Left ventricle myocardium inferior (tissue), 1 donor: ENCODE results near the gene ZNF644. TPM values are rescaled to one million over a fixed set of nuclear protein-coding genes. Genes with fewer than 3 reads are reported as not detected.

Experiments
- DNase-seq: peaks from one replicate; pipeline ENCODE4 v3.0.0-alpha.2; 2020
- H3K27ac ChIP-seq: fragments of 200-600 bp; replicated peaks from 2 replicates; pipeline ENCODE4 v1.8.0; 2021
- H3K27me3 ChIP-seq: fragments of 200-600 bp; 2 replicates; pipeline ENCODE4 v1.8.0; 2021; ENCODE audit warnings: low read depth
- H3K36me3 ChIP-seq: fragments of 200-600 bp; 2 replicates; pipeline ENCODE4 v1.8.0; 2021
- H3K4me1 ChIP-seq: fragments of 200-600 bp; 2 replicates; pipeline ENCODE4 v1.8.0; 2021
- H3K4me3 ChIP-seq: fragments of 200-600 bp; 2 replicates; pipeline ENCODE4 v1.8.0; 2021; ENCODE audit warnings: mild to moderate bottlenecking, moderate library complexity
- H3K9me3 ChIP-seq: fragments of 200-600 bp; replicated peaks from 2 replicates; pipeline ENCODE4 v1.8.0; 2021
- intact Hi-C: fragments of 100-400 bp; cut with micrococcal nuclease; formaldehyde crosslinking; loops from one replicate; pipeline ENCODE4 v1.11.0; 2022
- total RNA-seq: library from RNA; stranded (reverse); fragmentation: NEBNext Ultra II Directional; extraction: Animal tissue kit (Norgen Biotek cat#: 25700); gene quantifications from one replicate; pipeline ENCODE4 v1.2.1, GENCODE V29; 2021
- TF ChIP-seq, protein P1 (sequence below): fragments of 200-600 bp; IDR thresholded peaks from 2 replicates; pipeline ENCODE4 v1.8.0; 2021; ENCODE audit warnings: antibody characterized with exemption, mild to moderate bottlenecking, borderline replicate concordance
- donor health status: DM: no; HTN: yes; CAD: no; lungs with severe emphysema.

ZNF644 gene
- total RNA-seq, 1 donor from 2014 or later = 23.3 TPM

DNA sequence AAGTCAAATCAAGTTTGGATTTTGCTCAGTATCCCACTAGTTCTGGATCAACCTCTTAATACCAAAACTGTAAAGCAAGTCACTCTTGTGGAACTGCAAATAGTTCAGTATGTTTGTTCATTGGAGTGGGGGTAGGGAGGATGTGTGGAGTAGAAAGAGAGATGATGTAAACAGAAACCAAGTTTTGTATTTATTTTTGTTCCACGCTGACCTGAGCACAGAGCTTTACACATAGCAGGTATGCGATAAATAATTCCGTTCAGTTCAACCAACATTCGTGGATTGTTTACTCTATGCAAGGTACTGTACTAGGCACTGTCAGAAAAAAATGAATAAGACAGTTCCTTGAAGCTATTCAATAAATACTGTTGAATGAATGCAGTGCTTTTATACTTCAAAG, 4.5 kb upstream of the ZNF644 start:
- H3K4me1 ChIP-seq = peaks cover 15% of the 10 kb centered on the region
- H3K27ac ChIP-seq = no peak overlapping the region
- H3K27me3 ChIP-seq = peaks cover 16% of the 10 kb centered on the region
- DNase-seq = no peak
- TF ChIP-seq, protein P1, sequence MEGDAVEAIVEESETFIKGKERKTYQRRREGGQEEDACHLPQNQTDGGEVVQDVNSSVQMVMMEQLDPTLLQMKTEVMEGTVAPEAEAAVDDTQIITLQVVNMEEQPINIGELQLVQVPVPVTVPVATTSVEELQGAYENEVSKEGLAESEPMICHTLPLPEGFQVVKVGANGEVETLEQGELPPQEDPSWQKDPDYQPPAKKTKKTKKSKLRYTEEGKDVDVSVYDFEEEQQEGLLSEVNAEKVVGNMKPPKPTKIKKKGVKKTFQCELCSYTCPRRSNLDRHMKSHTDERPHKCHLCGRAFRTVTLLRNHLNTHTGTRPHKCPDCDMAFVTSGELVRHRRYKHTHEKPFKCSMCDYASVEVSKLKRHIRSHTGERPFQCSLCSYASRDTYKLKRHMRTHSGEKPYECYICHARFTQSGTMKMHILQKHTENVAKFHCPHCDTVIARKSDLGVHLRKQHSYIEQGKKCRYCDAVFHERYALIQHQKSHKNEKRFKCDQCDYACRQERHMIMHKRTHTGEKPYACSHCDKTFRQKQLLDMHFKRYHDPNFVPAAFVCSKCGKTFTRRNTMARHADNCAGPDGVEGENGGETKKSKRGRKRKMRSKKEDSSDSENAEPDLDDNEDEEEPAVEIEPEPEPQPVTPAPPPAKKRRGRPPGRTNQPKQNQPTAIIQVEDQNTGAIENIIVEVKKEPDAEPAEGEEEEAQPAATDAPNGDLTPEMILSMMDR = no peak
- intact Hi-C loops = no loop called here
- no peak overlapping the region for H3K4me3 ChIP-seq
- no peaks in the 10 kb centered on the region for H3K36me3 ChIP-seq
- no peaks in the 10 kb centered on the region for H3K9me3 ChIP-seq

DNA sequence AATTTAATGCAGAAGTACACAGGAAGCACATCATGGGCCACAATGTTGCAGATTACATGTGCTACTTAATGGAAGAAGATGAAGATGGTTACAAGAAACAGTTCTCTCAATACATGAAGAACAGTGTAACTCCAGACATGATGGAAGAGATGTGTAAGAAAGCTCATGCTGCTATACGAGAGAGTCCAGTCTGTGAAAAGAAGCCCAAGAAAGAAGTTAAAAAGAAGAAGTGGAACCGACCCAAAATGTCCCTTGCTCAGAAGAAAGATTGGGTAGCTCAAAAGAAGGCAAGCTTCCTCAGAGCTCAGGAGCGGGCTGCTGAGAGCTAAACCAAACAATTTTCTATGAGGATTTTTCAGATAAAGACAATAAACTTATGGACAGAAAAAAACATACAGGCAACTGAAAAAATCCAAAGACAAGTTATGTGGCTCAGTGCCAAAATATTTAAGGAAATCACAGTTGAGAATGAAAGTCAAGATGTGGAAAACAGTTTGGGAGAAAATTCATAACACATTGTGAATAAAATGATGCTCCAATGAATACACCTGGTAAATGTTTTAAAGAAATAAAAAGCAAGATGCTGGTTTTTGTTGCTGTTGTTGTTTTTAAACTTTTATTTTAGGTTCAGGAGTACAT, 2.8 kb upstream of the ZNF644 start:
- TF ChIP-seq, protein P1 = no peak
- Histone ChIP-seq H3K27ac (no peak overlapping the region), H3K9me3 (no peaks in the 10 kb centered on the region), H3K27me3 (peaks cover 2% of the 10 kb centered on the region), H3K36me3 (no peaks in the 10 kb centered on the region), H3K4me3 (no peak overlapping the region), H3K4me1 (peaks cover 32% of the 10 kb centered on the region)
- no peak for DNase-seq
- intact Hi-C loops = no loop called here

DNA sequence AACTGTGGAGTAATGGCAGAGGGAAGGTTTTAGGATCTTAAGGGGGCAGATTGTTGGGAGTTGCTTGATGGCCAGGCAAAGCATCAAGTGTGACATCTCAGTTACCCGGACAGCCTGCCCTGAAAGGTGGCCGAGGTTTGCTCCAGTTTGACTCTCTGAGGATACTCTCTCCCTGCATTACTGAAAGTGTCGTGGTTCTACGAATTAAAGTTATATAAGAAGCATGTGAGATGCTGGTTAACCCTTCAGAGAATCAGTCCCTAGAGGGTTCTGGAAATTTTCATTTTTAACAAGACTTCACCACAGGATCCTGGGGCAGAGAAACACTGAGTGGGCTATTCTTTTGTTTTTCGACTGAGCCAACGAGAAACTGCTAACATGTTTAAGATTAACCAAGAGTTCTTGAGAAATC, 689 bp upstream of the ZNF644 start:
- H3K36me3 ChIP-seq = no peaks in the 10 kb centered on the region
- H3K27ac ChIP-seq = peak overlapping the region; percentile 100
- H3K4me1 ChIP-seq = peaks cover 53% of the 10 kb centered on the region
- H3K4me3 ChIP-seq = peak overlapping the region; percentile 90
- DNase-seq = no peak
- intact Hi-C loops = no loop called here
- no peaks in the 10 kb centered on the region for H3K27me3 ChIP-seq
- no peaks in the 10 kb centered on the region for H3K9me3 ChIP-seq
- TF ChIP-seq, protein P1 = no peak

DNA sequence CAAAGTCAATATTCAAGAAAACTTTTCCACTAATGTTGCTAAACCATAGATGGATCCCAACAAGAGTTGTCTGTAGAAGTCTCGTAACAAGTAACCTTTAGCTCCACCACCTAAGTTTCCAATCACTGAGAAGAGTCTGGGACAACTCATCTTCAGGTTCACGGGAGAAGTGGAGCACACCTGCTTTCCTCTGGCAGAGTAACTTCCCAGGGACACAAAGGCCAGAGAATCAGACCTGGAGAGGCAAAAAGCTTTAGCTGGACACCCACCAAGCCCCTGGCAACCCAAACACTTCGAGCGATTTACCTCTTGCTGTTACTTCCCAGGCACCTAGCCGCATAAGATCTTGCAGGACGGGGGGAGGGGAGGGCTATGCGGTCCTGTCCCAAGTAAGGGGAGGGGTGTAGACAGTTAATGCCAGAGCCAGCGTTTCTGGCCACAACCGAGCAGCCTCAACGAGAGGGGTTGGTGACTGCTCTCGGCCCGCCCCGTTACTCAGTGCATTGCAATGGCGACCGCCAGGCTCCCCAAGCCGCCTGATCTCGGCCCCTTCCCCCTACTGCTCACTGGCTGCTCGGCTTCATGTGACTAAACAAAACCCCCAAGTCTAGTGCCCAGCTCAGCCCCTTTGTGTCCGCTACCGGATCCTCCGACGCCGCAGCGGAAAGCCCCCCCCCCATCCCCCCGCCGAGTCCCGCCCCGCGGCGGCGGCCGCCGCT, 709 bp downstream of the ZNF644 start:
- intact Hi-C loops = no loop called here
- Histone ChIP-seq H3K4me1 (peaks cover 67% of the 10 kb centered on the region), H3K36me3 (no peaks in the 10 kb centered on the region), H3K4me3 (peak overlapping the region; percentile 90), H3K27me3 (no peaks in the 10 kb centered on the region), H3K9me3 (no peaks in the 10 kb centered on the region), H3K27ac (peak overlapping the region; percentile 100)
- peak; percentile 56 for DNase-seq
- TF ChIP-seq, protein P1 = no peak

DNA sequence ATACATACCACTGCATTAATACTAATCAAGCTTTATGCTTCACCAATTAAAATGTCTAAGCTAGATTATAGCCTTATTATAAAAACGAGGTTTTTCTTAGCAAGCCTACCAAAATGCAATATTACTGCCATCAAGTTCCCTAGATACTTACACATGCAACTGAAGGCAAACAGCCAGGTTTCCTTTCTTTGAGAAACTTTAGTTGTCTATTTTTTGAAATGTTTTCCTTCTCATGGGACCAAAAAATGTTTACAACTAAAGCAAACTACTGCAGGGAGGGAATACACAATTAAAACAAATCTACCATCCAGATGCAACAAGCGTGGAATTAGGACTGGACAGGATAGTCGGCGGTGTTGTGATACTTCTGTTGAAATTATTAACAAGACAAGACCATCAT, 1.3 kb downstream of the ZNF644 start:
- TF ChIP-seq, protein P1 = no peak
- Histone ChIP-seq H3K4me1 (peaks cover 73% of the 10 kb centered on the region), H3K27ac (peak overlapping the region; percentile 100), H3K4me3 (peak overlapping the region; percentile 90), H3K36me3 (no peaks in the 10 kb centered on the region), H3K9me3 (no peaks in the 10 kb centered on the region), H3K27me3 (no peaks in the 10 kb centered on the region)
- no peak for DNase-seq
- intact Hi-C loops = no loop called here
